Measurements from ENCODE around the gene DNAJC13.

DNA sequence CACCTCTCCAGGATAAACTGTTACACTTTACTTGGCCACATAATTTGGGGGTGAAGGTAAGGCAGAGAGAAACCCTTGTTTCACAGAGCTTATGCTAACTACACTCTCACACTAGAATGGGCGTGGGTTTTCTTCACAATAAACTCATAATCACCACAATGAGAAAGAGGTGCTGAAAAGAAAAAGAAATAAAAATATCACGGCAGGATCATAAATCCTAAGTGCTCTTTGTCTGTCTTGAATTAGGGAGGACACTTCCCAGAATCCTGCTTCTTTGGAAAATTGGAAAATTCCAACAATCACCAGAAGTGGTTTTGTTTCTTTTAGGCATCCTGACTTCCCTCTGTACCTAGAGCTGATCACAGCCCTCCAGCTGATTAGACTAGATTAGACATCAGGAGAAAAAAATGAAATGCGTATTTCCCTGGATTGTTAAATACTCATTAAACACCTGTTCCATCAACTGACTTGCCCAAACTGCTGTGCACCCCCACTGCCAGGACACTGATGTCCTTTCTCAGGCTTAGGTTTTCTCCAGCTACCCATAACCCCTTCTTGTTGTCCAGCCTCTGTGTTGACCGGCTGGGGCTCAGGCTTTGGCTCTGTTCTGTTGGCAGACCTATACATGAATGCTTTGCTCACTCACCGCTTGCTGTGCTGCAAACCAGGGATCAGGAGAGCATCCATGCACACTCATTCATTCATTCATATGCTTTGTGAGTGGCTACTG is 138.2 kb downstream of the DNAJC13 start:
- TF ChIP-seq POLR2A (IDR thresholded peaks at IDR 0.05; ENCODE audit: low read depth) = no peak
- TF ChIP-seq, protein P1, sequence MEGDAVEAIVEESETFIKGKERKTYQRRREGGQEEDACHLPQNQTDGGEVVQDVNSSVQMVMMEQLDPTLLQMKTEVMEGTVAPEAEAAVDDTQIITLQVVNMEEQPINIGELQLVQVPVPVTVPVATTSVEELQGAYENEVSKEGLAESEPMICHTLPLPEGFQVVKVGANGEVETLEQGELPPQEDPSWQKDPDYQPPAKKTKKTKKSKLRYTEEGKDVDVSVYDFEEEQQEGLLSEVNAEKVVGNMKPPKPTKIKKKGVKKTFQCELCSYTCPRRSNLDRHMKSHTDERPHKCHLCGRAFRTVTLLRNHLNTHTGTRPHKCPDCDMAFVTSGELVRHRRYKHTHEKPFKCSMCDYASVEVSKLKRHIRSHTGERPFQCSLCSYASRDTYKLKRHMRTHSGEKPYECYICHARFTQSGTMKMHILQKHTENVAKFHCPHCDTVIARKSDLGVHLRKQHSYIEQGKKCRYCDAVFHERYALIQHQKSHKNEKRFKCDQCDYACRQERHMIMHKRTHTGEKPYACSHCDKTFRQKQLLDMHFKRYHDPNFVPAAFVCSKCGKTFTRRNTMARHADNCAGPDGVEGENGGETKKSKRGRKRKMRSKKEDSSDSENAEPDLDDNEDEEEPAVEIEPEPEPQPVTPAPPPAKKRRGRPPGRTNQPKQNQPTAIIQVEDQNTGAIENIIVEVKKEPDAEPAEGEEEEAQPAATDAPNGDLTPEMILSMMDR (IDR thresholded peaks at IDR 0.05) = no peak
- TF ChIP-seq EP300 (IDR thresholded peaks at IDR 0.05) = no peak
- TF ChIP-seq POLR2AphosphoS5 (IDR thresholded peaks at IDR 0.05) = no peak

All from esophagus muscularis mucosa (tissue), 4 donors.